NT2/D1 (cell line): ENCODE results near the gene PIK3CB.

Source experiments
- DNase-seq: peaks from one replicate; pipeline ENCODE4 v3.0.0-alpha.2; 2011; ENCODE audit warnings: low read depth, low spot score
- H3K27me3 ChIP-seq: 2 replicates; pipeline ENCODE4 v1.6.0; 2011; ENCODE audit warnings: mild to moderate bottlenecking; ENCODE audit not compliant: insufficient read length, insufficient read depth
- H3K36me3 ChIP-seq: 2 replicates; pipeline ENCODE4 v1.6.1; 2011; ENCODE audit warnings: mild to moderate bottlenecking, low read length, mixed read lengths; ENCODE audit not compliant: insufficient read depth, insufficient read length
- H3K4me1 ChIP-seq: 2 replicates; pipeline ENCODE4 v1.5.1; 2011; ENCODE audit not compliant: insufficient read depth, insufficient read length
- H3K4me3 ChIP-seq: 2 replicates; pipeline ENCODE4 v1.5.1; 2011; ENCODE audit warnings: low read depth; ENCODE audit not compliant: insufficient read length
- H3K9ac ChIP-seq: 2 replicates; pipeline ENCODE4 v1.6.0; 2011; ENCODE audit warnings: low read depth; ENCODE audit not compliant: insufficient read length
- H3K9me3 ChIP-seq: 2 replicates; pipeline ENCODE4 v1.5.1; 2011; ENCODE audit warnings: mild to moderate bottlenecking, low read length; ENCODE audit not compliant: insufficient read depth
- SUZ12 ChIP-seq: IDR thresholded peaks from 2 replicates; pipeline ENCODE4 v1.6.1; 2011; ENCODE audit not compliant: insufficient read length, insufficient read depth; ENCODE audit errors: extremely low read depth
- YY1 ChIP-seq: IDR thresholded peaks from 2 replicates; pipeline ENCODE4 v1.6.1; 2011; ENCODE audit not compliant: insufficient read length, insufficient read depth
- ZNF274 ChIP-seq: IDR thresholded peaks from 2 replicates; pipeline ENCODE4 v1.6.1; 2011; ENCODE audit warnings: mild to moderate bottlenecking, low read depth, low read length

The PIK3CB gene

GRCh38 chr3:138717348-138717747, 117.4 kb downstream of the PIK3CB start:
- no peak overlapping the region for H3K9ac ChIP-seq
- no peaks in the 10 kb centered on the region for H3K4me1 ChIP-seq
- peaks cover 10% of the 10 kb centered on the region for H3K36me3 ChIP-seq
- no peaks in the 10 kb centered on the region for H3K27me3 ChIP-seq
- no peak overlapping the region for H3K4me3 ChIP-seq
- TF ChIP-seq YY1 (no peak), ZNF274 (no peak), SUZ12 (no peak)
- H3K9me3 ChIP-seq, result no peaks in the 10 kb centered on the region
- no peak for DNase-seq

- TF ChIP-seq YY1, result no peak
- no peak for TF ChIP-seq SUZ12
- no peak for TF ChIP-seq ZNF274
- DNase-seq, result no peak
- H3K4me3 ChIP-seq, result no peak overlapping the region
- H3K9me3 ChIP-seq, result no peaks in the 10 kb centered on the region
- H3K36me3 ChIP-seq, result peaks cover 19% of the 10 kb centered on the region
- no peak overlapping the region for H3K9ac ChIP-seq
- no peaks in the 10 kb centered on the region for H3K4me1 ChIP-seq
- no peaks in the 10 kb centered on the region for H3K27me3 ChIP-seq
Measured at GRCh38 chr3:138712086-138712485, 122.6 kb downstream of the PIK3CB start.

- no peak overlapping the region for H3K4me3 ChIP-seq
Measured at GRCh38 chr3:138705675-138706074, 129.1 kb downstream of the PIK3CB start.

GRCh38 chr3:138696666-138697370, 137.9 kb downstream of the PIK3CB start:
- Histone ChIP-seq H3K4me1 (no peaks in the 10 kb centered on the region), H3K9me3 (no peaks in the 10 kb centered on the region), H3K9ac (no peak overlapping the region), H3K27me3 (no peaks in the 10 kb centered on the region), H3K4me3 (no peak overlapping the region), H3K36me3 (peaks cover 41% of the 10 kb centered on the region)
- DNase-seq, result no peak
- TF ChIP-seq YY1 (no peak), ZNF274 (no peak), SUZ12 (no peak)

More at GRCh38 chr3:138705675-138706074, 129.1 kb downstream of the PIK3CB start:
- Histone ChIP-seq H3K4me1 (no peaks in the 10 kb centered on the region), H3K9ac (no peak overlapping the region), H3K27me3 (no peaks in the 10 kb centered on the region), H3K9me3 (no peaks in the 10 kb centered on the region), H3K36me3 (peaks cover 24% of the 10 kb centered on the region)
- DNase-seq, result no peak
- TF ChIP-seq SUZ12 (no peak), YY1 (no peak), ZNF274 (no peak)

- DNase-seq, result no peak
Measured at GRCh38 chr3:138694287-138695007, 140.3 kb downstream of the PIK3CB start.

GRCh38 chr3:138692152-138692551, 142.6 kb downstream of the PIK3CB start:
- DNase-seq, result no peak
- no peaks in the 10 kb centered on the region for H3K4me1 ChIP-seq
- no peak for TF ChIP-seq YY1
- no peaks in the 10 kb centered on the region for H3K27me3 ChIP-seq
- peaks cover 33% of the 10 kb centered on the region for H3K36me3 ChIP-seq
- no peak overlapping the region for H3K9ac ChIP-seq
- no peak overlapping the region for H3K4me3 ChIP-seq
- no peaks in the 10 kb centered on the region for H3K9me3 ChIP-seq

More at GRCh38 chr3:138694287-138695007, 140.3 kb downstream of the PIK3CB start:
- no peaks in the 10 kb centered on the region for H3K9me3 ChIP-seq
- no peaks in the 10 kb centered on the region for H3K27me3 ChIP-seq
- no peak overlapping the region for H3K4me3 ChIP-seq
- no peaks in the 10 kb centered on the region for H3K4me1 ChIP-seq
- no peak overlapping the region for H3K9ac ChIP-seq
- TF ChIP-seq SUZ12 (no peak), YY1 (no peak), ZNF274 (no peak)
- peaks cover 32% of the 10 kb centered on the region for H3K36me3 ChIP-seq

GRCh38 chr3:138691351-138691750, 143.4 kb downstream of the PIK3CB start:
- no peaks in the 10 kb centered on the region for H3K4me1 ChIP-seq
- H3K36me3 ChIP-seq, result peaks cover 34% of the 10 kb centered on the region
- TF ChIP-seq YY1, result no peak
- no peak for TF ChIP-seq SUZ12
- no peak for TF ChIP-seq ZNF274
- H3K9me3 ChIP-seq, result no peaks in the 10 kb centered on the region
- H3K9ac ChIP-seq, result no peak overlapping the region
- no peak for DNase-seq
- no peaks in the 10 kb centered on the region for H3K27me3 ChIP-seq
- H3K4me3 ChIP-seq, result no peak overlapping the region
